Lower leg skin (tissue), 3 donors: ENCODE measurements around the gene MMP10.
"Not testable (repeated sequence)": the region's sequence is repeated elsewhere in the genome, so short reads cannot be mapped to it uniquely, and the experiment has no call there.

ENCODE experiments used
- POLR2A ChIP-seq, 2 donors: fragments of 450-650 bp; IDR thresholded peaks; one replicate each; pipeline ENCODE4 v1.6.1; 2016 to 2017; ENCODE audit warnings: antibody characterized with exemption in 2 of 2, mild to moderate bottlenecking in 1 of 2, moderate library complexity in 1 of 2
- TF ChIP-seq, protein P1 (sequence below), 3 donors: fragments of 450-650 bp; IDR thresholded peaks; one replicate each; pipeline ENCODE4 v1.5.1; 2016; ENCODE audit warnings: antibody characterized with exemption in 3 of 3, mild to moderate bottlenecking in 3 of 3, moderate library complexity in 2 of 3

DNA sequence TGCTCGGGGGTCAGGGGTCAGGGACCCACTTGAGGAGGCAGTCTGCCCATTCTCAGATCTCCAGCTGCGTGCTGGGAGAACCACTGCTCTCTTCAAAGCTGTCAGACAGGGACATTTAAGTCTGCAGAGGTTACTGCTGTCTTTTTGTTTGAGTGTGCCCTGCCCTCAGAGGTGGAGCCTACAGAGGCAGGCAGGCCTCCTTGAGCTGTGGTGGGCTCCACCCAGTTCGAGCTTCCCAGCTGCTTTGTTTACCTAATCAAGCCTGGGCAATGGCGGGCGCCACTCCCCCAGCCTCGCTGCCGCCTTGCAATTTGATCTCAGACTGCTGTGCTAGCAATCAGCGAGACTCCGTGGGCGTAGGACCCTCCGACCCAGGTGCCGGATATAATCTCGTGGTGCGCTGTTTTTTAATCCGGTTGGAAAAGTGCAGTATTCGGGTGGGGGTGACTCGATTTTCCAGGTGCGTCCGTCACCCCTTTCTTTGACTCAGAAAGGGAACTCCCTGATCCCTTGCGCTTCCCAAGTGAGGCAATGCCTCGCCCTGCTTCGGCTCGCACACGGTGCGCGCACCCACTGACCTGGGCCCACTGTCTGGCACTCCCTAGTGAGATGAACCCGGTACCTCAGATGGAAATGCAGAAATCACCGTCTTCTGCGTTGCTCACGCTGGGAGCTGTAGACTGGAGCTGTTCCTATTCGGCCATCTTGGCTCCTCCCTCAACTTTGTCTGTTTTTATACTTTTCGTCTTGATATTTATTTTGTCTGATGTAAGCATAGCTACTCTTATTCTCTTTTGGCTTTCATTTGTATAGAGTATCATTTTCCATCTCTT, 33.5 kb downstream of the MMP10 start:
- TF ChIP-seq POLR2A (IDR thresholded peaks at IDR 0.05): not testable (repeated sequence)
- TF ChIP-seq, protein P1, sequence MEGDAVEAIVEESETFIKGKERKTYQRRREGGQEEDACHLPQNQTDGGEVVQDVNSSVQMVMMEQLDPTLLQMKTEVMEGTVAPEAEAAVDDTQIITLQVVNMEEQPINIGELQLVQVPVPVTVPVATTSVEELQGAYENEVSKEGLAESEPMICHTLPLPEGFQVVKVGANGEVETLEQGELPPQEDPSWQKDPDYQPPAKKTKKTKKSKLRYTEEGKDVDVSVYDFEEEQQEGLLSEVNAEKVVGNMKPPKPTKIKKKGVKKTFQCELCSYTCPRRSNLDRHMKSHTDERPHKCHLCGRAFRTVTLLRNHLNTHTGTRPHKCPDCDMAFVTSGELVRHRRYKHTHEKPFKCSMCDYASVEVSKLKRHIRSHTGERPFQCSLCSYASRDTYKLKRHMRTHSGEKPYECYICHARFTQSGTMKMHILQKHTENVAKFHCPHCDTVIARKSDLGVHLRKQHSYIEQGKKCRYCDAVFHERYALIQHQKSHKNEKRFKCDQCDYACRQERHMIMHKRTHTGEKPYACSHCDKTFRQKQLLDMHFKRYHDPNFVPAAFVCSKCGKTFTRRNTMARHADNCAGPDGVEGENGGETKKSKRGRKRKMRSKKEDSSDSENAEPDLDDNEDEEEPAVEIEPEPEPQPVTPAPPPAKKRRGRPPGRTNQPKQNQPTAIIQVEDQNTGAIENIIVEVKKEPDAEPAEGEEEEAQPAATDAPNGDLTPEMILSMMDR (IDR thresholded peaks at IDR 0.05): not testable (repeated sequence)
